ENCODE results near the gene EIF3F.

EIF3F gene

DNA sequence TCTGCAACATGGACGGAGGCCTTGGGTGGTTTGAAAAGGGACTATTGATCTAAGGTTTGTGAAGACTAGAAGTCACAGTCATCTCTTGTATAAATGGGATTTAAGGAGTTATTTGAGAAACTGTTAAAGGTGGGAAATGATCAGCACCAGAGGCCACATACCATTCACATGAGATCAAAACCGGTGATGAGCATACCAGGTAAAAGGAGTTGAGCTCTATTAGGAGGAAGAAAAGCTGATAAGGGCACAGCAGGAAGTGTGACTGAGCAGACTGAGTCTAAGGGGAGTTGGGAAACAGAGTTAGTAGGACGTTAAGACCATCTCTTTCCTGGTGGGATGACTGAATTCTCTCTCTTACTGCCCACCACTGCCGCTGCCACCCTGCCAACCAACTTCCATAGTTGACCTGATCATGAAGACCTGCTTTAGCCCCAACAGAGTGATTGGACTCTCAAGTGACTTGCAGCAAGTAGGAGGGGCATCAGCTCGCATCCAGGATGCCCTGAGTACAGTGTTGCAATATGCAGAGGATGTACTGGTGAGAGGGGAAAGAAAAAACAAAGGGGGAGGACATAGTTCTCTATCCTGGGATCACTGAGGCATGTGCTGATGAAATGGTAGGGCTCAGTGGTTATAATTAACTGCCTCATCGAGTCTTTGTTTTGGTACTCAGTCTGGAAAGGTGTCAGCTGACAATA, 7.6 kb downstream of the EIF3F start:
- no peak for DNase-seq

DNA sequence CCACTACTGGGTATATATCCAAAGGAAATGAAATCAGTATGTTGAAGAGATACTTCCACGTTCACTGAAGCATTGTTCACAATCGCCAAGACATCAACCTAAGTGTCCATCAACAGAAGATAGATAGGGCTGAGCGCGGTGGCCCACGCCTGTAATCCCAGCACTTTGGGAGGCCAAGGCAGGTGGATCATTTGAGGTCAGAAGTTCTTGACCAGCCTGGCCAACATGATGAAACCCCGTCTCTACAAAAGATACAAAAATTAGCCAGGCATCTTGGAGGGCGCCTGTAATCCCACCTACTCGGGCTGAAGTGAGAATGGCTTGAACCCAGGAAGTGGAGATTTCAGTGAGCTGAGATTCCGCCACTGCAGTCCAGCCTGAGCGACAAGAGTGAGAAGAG, 12.7 kb downstream of the EIF3F start:
- DNase-seq, result no peak

DNA sequence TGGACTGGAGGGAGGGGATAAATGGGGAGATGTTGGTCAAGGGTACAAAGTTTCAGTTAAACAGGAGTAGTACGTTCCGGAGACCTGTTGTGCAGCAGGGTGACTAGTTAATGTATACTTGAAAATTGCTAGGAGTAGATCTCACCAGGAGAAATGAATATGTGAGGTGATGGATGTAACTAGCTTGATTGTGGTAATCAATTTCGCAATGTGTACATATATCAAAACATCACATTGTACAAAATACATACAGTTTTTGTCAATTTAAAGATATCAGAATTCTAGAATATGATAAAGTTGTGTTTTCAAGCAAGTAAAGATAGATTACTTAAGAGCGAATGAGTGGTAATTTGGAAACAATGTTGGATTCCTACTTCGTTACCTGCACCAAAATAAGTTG, 13.3 kb downstream of the EIF3F start:
- DNase-seq, result no peak

DNA sequence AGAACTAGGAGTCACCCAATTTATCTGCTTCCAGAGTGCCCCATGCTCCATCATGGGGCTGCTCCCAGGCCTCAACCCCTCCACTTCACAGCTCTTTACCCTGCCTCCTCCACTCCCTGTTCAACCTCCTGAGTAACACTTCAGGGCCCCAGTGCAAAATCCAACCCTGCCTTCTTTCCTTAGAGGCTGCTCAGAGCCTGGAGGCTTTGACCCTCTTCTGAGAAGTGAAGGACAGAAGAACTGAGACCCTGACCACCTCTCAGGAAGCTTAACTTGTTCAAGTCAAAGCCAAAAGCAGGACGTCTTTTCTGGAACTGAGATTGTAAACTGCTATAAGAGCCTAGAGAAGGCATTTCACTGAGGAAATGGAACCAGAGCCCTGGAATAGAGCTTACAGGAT, 15.5 kb downstream of the EIF3F start:
- DNase-seq, result no peak

DNA sequence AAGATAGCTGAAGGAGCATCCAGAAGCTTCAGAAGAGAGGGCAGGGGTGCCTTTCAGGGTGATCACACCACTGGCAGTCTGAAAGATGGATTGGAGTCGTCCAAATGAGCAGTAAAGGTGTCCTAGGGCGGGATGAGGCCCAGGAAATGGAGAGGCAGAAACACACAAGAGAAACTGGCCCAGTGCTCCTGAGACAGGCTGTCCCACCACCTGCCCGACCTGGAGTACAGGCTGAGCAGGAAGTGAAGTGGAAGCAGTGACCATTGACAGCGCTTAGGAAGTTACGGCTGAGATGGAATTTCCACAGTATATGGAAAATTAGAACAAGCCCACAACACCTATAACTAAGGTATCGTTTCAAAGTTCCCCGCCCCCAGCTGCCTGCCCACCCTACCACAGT, 16.1 kb downstream of the EIF3F start:
- no peak for DNase-seq

DNA sequence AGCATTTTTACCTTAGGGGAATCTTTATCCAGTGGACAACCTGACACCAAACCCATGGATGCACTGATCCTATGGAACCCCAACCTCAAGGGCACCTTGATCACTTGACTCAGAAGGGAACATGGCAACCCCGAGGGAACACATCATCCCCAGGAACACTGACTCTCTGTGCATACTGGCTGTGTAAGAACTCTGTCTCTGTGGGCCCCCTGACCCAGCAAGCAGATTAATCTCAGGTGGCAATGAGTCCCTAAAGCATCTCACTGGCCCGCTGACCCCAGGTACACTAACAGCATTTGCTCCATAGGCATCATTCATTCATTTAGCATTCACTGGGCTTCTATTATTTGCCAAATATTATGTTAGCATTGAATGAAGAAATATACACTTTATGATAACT, 16.9 kb downstream of the EIF3F start:
- no peak for DNase-seq

DNA sequence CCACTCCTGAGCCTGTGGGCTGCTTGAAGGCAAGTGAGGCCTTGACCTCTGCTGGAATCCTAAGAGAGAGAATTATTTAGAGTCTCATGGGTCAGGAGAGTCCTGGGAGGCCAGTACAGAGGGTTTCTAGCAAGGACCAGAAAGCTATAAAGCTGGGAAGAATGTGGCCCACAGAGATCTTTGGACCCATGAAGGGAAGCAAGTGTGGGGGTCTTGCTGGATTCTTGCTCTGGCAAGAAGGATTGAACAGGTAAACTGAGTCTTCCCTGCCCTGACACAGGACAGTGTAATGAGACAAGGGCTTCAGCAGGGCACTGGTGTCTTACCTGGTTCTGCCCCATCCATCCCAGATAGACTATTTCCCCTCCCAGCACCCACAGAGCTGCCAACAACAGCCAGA, 18.4 kb downstream of the EIF3F start:
- no peak for DNase-seq

DNA sequence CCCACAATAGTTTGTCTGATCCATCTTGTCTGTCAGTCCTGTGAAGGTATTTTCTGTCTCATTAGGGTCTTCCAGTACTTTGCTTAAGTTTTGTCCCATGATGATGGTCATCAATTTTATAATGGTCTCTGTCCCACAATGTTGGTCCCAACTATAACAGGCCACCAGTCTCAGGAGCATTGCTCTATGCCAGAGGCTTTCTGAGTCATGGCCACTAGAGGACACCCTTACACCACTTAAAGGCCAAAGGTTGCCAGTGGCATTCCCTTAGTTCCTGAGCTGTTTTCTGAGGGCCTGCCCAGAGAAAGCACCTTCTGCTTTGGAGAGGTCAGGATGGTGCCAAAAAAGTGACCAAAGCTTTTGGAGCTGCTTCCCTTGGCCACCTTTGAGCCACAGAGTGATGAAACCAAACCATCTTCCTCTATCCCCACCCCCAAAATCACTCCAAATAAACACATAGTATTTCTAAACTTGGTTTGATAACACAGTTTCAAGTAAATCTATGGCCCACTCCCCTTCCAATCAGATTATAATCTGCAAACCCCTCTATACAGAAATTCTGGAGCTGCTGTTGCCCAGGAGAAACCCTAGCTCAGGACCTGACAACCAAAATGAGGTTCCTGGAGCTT, 19.3 kb downstream of the EIF3F start:
- peak; percentile 81 for DNase-seq

DNA sequence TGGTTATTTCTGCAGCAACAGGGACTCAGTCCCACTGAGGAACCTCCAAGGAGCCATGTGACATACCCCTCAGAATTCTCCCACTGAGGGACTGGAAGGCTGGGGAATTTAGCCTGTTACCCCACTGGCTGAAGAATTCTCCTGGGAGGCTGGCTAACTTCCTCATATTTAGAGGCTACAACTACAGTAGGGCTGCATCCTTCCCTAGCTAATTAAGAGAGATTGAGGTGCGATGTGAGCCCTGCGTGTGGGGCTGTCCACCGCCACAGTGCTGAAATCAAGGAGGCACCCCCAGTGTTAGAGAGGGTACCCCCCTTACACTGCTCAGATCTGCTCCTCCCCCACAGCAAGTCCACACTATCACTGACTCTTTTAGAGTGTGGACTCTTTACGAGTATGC, 21.1 kb downstream of the EIF3F start:
- DNase-seq, result no peak

DNA sequence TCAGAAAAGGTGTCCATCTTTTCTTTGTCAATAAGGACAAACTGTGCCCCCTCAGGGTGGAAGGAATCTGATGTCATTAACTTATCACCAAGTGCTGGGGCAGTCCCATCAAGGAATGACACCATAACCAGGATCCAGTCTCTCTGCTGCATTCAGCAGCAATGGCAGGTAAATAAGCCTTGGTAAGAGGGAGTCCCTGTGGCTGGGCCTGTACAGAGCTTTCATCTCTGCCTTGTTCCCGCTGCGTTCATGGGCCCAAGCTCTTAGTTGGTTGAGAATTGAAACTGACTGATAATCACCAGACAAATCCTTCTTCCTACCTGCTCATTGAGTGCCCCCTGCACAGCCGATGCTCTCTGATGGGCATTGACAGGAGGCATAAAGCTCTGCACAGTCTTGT, 22.7 kb downstream of the EIF3F start:
- no peak for DNase-seq

DNA sequence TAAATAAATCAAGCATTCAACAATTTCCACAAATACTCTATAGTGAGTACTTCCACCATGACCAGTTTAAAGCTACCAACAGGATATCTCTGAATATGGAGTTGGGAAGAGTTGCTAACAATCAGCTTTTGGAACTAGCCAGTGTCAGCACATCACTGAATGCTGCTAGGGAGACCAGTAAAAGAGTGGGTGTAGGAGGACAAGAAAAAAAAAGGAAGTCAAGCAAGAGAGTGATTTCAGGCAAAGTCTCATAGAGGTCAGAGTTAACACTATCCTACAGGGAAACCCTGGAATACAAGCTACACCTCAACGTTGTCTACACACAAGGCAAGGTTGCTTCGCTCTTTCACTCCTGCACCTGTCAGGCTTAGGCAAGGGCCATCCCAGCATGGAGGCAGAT, 24.2 kb downstream of the EIF3F start:
- no peak for DNase-seq

DNA sequence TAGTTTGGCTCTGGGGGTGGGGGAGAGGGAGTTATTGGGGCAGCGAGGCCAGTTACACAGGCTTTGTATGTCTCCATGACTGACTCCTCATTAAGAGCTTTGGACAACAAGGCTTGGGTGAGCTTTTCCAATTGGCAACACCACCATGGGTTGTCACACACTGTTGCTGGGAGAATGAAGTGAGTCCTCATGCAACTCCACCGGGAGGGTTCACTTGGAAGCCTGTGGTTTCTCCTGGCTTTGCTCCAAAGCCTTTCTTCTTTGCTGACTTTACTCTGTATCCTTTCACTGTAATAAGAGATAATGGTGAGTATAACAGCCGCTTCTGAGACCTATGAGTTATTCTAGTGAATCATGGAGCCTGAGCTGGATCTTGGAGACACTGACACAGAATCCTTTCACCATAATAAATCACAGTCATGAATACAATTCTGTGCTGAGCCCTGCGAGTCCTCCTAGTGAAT, 24.9 kb downstream of the EIF3F start:
- no peak for DNase-seq

DNA sequence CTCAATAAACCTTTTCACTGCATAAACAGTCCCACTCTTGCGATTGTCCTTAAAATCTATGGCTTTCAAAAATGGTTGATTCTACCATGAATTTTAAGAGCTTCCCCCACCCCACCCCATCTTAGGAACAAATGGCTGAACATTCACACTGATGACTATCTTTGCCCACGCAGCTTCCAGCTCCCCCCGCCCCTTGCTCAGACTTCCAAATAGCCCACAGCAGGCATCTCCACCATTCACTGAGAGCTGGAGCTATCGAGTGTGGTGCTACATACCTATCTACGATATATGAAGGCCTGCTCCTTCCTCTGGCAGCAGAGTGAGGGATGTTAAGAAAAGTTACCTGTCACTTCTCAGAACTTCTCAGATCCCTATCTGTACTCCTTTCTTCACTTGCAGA, 26.7 kb downstream of the EIF3F start:
- DNase-seq, result no peak

DNA sequence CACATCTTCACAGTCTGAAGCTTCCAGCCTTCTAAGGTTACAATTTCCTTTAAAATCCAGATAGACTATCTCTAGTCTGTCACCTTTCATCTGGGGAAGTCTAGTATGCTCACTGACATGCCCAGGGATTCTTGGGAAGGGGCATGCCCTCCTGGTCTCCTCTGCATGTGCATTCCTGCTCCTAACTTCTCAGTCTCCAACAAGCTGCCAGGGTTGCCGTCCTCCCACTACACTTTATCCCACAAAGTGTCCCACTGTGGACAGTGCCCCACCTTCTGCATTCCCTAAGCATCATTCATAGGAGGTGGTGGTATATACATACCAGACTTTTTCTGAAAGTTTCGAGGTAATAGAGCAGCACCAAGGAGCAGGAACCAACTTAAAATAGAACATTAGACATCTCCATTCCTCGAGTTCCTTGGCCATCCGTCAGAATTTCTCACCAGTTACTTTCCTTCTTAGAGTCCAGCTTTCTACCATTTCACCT, 28.7 kb downstream of the EIF3F start:
- no peak for DNase-seq

DNA sequence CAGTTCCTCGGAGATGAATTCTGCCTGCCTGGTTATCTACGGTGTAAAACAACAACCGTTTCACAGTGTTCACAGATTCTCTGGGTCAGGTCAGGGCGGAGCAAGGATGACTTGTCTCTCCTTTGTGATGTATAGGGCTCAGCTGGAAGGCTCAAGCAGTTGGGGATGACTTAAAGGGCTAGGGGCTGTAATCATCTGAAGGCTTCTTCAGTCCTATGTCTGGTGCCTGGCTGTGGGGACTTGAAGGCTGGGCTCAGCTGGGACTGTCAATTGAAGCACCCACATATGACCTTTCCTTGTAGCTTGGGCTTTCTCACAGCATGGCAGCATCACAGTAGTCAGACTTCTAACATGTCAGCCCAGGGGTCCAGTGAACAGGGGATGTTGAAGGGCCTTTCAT, 29.3 kb downstream of the EIF3F start:
- DNase-seq, result no peak

DNA sequence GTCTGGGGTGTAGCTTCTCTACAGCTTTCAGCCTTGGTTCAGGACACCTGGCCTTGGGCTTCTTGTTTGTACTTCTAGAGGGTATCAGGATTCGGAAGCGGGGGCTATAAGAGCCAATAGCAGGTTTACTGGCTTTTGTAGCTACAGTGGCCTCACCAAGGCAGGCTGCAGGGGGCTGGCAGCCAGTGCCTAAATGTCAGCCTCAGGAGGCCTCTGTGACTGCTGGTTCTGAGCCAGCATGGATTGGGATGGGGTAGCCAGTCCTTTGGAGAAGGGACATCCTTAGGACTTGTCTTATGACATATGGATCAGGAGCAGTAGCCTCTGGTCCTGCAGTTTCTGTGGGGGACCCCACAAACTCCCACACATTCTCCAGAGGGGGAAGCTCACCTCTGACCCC, 29.9 kb downstream of the EIF3F start:
- DNase-seq, result no peak

DNA sequence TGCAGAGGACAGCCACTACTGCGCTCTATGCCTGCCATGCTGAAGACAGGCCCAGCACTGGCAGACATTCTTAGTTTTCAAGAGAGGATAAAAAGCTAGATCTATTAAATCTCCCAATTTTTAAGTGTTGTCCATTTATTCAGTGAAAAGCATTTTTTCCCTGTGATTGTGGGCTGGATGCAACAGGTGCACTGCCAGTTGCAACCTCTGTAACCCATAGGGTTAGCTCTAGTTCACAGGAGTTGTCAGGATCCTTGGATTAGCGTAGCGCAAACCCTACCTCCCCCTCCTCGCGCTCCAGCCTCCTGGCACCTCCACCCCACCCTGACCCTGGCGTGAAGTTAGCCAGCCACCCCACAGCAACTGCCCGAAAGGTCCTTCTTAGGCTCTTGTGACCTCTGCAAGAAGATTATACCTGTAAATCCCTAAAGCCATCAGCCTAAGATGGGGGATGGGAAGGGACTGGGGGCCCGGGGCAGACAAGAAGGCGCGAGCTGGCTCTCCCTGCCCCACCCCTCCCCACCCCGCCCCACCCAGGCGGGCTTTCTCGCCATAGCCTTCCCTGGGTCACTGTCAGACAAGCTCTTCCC, 30.9 kb downstream of the EIF3F start:
- DNase-seq, result peak; percentile 79

DNA sequence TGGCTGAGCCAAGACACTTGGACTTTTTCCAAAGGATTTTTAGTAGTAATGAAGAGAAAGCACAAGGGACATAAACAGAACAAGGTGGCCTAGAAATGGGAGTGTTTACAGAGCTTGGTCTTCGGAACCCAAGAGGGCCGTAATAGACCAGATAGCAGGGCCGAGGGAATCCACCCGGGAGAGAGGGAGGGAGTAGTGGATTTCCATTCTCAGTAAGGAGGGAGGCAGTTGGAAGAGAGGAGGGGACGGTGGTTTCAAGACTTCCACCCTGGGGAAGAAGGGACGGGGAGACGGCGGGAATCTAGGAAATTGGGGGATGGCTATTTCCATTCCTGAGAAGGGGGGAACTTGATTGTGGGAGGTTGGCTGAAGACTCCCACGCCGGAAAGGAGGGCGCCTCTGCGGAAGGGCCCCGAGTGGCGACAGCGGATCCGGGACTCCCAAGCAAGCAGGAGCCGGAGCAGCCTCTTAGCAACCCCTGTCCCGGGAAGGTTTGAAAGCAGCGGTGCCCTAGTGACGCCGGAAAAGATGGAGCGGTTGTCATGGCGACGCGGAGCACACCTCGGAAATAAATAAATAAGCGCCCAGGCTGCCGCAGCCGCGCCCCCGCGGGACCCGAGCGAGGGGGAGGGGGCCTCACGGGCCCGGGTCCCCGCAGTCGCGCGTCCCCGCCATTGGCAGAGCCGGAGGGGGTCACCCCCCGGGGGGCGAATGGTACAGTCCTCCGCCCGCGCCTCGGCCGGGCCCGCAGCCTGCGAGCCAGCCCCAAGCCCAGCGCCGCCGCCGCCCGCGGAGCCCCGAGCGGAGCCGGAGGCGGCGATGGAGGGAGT, 31.6 kb downstream of the EIF3F start:
- peak; percentile 66 for DNase-seq

DNA sequence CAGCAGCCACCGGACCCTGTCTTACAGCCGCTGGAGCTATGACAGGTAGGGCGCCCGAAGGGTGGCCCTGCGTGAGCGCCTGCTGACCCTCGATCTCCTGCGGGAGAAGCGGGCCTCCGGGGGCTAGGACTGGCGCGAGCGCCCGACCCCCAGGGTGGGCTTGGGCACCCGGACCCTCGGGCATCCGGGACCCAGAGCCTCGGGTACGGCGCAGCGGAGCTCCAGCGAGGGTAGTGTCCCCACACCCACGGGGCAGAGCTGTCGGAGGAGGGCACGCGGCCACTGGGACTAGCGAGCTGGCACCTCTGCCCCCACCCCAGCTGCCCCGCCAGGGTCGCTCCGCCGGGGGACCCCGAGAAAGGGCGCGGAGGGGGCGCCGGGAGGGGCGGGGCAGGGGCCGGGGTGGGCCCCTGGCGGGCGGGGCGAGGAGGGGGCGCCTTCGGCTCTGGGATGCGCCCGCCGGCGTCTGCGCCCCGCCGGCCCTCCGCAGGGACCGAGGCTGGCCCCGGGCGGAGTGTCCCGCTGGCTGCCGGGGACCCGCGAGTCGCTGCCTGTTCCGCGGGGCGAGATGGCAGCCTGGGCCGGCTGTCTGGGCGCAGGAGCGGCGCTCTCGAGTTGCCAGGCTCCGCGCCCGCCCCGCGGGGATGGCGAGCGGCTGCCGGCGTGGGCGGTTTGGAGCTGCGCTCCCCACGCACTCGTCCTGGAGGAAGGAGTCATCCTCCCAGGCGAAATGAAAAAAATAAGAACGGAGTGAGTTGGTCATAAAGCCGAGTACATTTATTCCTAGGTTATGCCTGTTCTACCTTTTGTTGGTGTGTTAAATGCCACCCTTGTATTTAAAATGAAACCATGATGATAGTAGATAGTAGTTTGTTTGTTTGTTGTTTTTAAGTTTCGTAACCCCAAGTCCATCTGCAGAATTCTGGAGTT, 32.4 kb downstream of the EIF3F start:
- no peak for DNase-seq

DNA sequence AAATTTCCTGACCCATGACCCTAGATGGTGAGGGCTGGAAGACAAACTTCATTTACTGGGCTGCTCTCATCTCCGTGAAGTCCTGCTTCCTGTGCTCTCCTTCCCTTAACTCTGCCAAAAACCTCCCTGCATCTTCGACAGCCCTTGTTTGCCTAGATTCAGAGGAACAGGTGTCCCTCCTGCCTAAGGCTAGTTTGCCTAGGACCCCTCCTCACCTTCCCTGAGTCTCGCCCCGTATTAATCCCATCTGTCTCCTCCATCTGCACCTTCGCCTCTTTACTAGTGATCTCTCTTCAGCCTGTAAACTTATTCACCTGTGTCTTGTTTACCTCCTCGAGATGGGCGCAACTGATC, 33.1 kb downstream of the EIF3F start:
- DNase-seq, result peak; percentile 27

DNA sequence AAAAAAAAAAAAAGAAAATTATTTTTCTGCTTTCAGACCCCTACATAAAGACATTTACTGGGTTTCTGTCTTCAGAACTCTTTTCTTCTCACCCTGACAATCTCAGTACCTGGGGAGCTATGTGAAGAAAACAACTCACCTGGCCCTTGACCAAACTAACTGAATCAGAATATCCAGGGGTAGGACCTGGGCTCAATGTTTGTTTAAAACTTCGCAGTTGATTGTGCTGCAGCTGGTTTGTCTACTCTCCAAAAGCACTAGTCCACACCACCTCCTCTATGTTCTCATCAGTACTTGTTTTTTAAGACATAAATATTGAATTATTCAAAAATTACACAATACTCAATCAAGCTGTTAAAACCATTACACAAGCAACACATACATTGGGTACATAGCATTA, 34.8 kb downstream of the EIF3F start:
- DNase-seq, result no peak

DNA sequence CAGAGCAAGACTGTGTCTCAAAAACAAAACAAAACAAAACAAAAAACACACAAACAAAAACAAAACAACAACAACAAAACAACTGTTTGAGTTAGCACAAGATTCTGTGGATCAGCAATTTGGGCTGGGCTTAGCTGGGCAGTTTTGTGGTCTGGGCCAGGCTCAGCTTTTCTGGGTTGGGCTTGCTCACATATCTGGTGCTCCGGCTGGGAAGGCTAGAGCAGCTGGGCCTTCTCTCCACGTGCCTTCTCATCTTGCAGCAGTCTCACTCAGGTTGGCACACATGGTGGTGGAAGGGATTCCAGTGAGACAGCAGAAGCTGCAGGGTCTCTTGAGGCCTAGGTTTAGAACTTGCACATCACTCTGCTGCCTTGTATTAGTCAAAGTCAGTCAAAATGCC, 35.7 kb downstream of the EIF3F start:
- no peak for DNase-seq

Data from NCI-H82 (cell line).